H9 (cell line): ENCODE data around the gene FEZ2. TPM values are rescaled to one million over a fixed set of nuclear protein-coding genes. Genes with fewer than 3 reads are reported as not detected.

ENCODE experiments used
- DNase-seq: peaks from one replicate; pipeline ENCODE4 v3.0.0-alpha.2; 2017
- H2AFZ ChIP-seq: one replicate; pipeline ENCODE4 v1.6.1; 2013; ENCODE audit warnings: mild to moderate bottlenecking, low read length, control low read depth, moderate library complexity
- H2AK5ac ChIP-seq: 2 replicates; pipeline ENCODE4 v1.6.1; 2013; ENCODE audit warnings: low read length, control low read depth, mixed read lengths; ENCODE audit not compliant: insufficient read length
- H2BK120ac ChIP-seq: one replicate; pipeline ENCODE4 v1.6.1; 2013; ENCODE audit warnings: low read depth, mild to moderate bottlenecking, low read length, control low read depth, inconsistent platforms; ENCODE audit not compliant: poor library complexity, severe bottlenecking
- H2BK12ac ChIP-seq: 2 replicates; pipeline ENCODE4 v1.6.1; 2013; ENCODE audit warnings: low read length, control low read depth, mixed read lengths, low read depth; ENCODE audit not compliant: insufficient read length
- H2BK15ac ChIP-seq: 2 replicates; pipeline ENCODE4 v1.6.1; 2013; ENCODE audit warnings: low read depth, low read length, control low read depth
- H2BK20ac ChIP-seq: one replicate; pipeline ENCODE4 v1.6.1; 2013; ENCODE audit warnings: low read depth, mild to moderate bottlenecking, low read length, control low read depth, inconsistent platforms; ENCODE audit not compliant: poor library complexity, severe bottlenecking
- H2BK5ac ChIP-seq: 2 replicates; pipeline ENCODE4 v1.6.1; 2013; ENCODE audit warnings: low read length, control low read depth, mixed read lengths; ENCODE audit not compliant: insufficient read length
- H3K14ac ChIP-seq: 2 replicates; pipeline ENCODE4 v1.6.1; 2013; ENCODE audit warnings: low read length, control low read depth; ENCODE audit not compliant: insufficient read depth
- H3K18ac ChIP-seq: 2 replicates; pipeline ENCODE4 v1.6.1; 2013; ENCODE audit warnings: low read depth, mild to moderate bottlenecking, mixed read lengths, low read length, control low read depth; ENCODE audit not compliant: insufficient read length
- H3K23ac ChIP-seq: 2 replicates; pipeline ENCODE4 v1.6.1; 2013; ENCODE audit warnings: low read length, control low read depth, mixed read lengths, low read depth; ENCODE audit not compliant: insufficient read length
- H3K23me2 ChIP-seq: 2 replicates; pipeline ENCODE4 v1.6.1; 2013; ENCODE audit warnings: low read depth, mild to moderate bottlenecking, mixed read lengths, low read length, control low read depth; ENCODE audit not compliant: insufficient read length, poor library complexity, severe bottlenecking
- H3K27ac ChIP-seq: 2 replicates; pipeline ENCODE4 v1.5.1; 2013; ENCODE audit warnings: low read length, control low read depth, mixed read lengths, low read depth; ENCODE audit not compliant: insufficient read length
- H3K27me3 ChIP-seq: 2 replicates; pipeline ENCODE4 v1.6.1; 2013; ENCODE audit warnings: low read length, control low read depth, inconsistent platforms; ENCODE audit not compliant: insufficient read depth
- H3K4ac ChIP-seq: 2 replicates; pipeline ENCODE4 v1.6.1; 2013; ENCODE audit warnings: low read depth, mild to moderate bottlenecking, control low read depth, inconsistent platforms, low read length, moderate library complexity
- H3K4me1 ChIP-seq: 2 replicates; pipeline ENCODE4 v1.6.1; 2013; ENCODE audit warnings: low read length, control low read depth, inconsistent platforms; ENCODE audit not compliant: insufficient read depth
- H3K4me2 ChIP-seq: 2 replicates; pipeline ENCODE4 v1.6.1; 2013; ENCODE audit warnings: low read length, control low read depth, mixed read lengths; ENCODE audit not compliant: insufficient read length, insufficient read depth
- H3K56ac ChIP-seq: 2 replicates; pipeline ENCODE4 v1.6.1; 2013; ENCODE audit warnings: low read depth, mild to moderate bottlenecking, mixed read lengths, low read length, control low read depth; ENCODE audit not compliant: insufficient read length
- H3K79me1 ChIP-seq: 2 replicates; pipeline ENCODE4 v1.6.1; 2013; ENCODE audit warnings: low read depth, mild to moderate bottlenecking, moderate library complexity, low read length, control low read depth, inconsistent platforms; ENCODE audit not compliant: insufficient read depth, poor library complexity, severe bottlenecking
- H3K79me2 ChIP-seq: 2 replicates; pipeline ENCODE4 v1.6.1; 2013; ENCODE audit warnings: low read length, control low read depth, inconsistent platforms; ENCODE audit not compliant: insufficient read depth
- H3K9ac ChIP-seq: 2 replicates; pipeline ENCODE4 v1.6.1; 2013; ENCODE audit warnings: low read length, control low read depth, mixed read lengths; ENCODE audit not compliant: insufficient read length; ENCODE audit errors: extremely low read depth
- H3K9me3 ChIP-seq: one replicate; pipeline ENCODE4 v1.6.1; 2013; ENCODE audit warnings: low read depth, low read length, inconsistent platforms; ENCODE audit not compliant: control insufficient read depth
- H3T11ph ChIP-seq: one replicate; pipeline ENCODE4 v1.6.1; 2013; ENCODE audit warnings: mild to moderate bottlenecking, low read length, control low read depth, inconsistent platforms
- H4K20me1 ChIP-seq: one replicate; pipeline ENCODE4 v1.6.1; 2013; ENCODE audit not compliant: control insufficient read depth, insufficient read length, insufficient read depth
- H4K5ac ChIP-seq: 2 replicates; pipeline ENCODE4 v1.6.1; 2013; ENCODE audit warnings: low read depth, mild to moderate bottlenecking, mixed read lengths, low read length, control low read depth; ENCODE audit not compliant: insufficient read length
- H4K8ac ChIP-seq: replicated peaks from 2 replicates; pipeline ENCODE4 v1.6.1; 2013; ENCODE audit warnings: low read length, control low read depth, mixed read lengths, low read depth; ENCODE audit not compliant: insufficient read length
- H4K91ac ChIP-seq: 2 replicates; pipeline ENCODE4 v1.6.1; 2013; ENCODE audit warnings: low read depth, mild to moderate bottlenecking, moderate library complexity, mixed read lengths, low read length, control low read depth; ENCODE audit not compliant: insufficient read length
- H3K27ac Mint-ChIP-seq, 3 experiments: 2 replicates in 2 of 3; 3 replicates in 1 of 3; pipeline ENCODE4 v1.8.0; 2020 to 2021; ENCODE audit warnings: mixed read lengths in 3 of 3, mild to moderate bottlenecking in 1 of 3, moderate library complexity in 1 of 3
- H3K27me3 Mint-ChIP-seq: 2 replicates; pipeline ENCODE4 v1.8.0; 2021; ENCODE audit warnings: low read depth, mild to moderate bottlenecking, moderate library complexity, mixed read lengths
- H3K36me3 Mint-ChIP-seq, 3 experiments: 2 replicates in 2 of 3; 3 replicates in 1 of 3; pipeline ENCODE4 v1.8.0; 2020 to 2021; ENCODE audit warnings: low read depth in 3 of 3, mixed read lengths in 3 of 3; ENCODE audit not compliant: insufficient read depth in 1 of 3
- H3K4me1 Mint-ChIP-seq, 2 experiments: 2 replicates each; pipeline ENCODE4 v1.8.0; 2020; ENCODE audit warnings: mixed read lengths in 2 of 2
- H3K4me3 Mint-ChIP-seq, 2 experiments: 2 replicates in 1 of 2; 3 replicates in 1 of 2; pipeline ENCODE4 v1.8.0; 2020 to 2021; ENCODE audit warnings: mild to moderate bottlenecking in 2 of 2, mixed read lengths in 2 of 2, moderate library complexity in 1 of 2
- H3K9me3 Mint-ChIP-seq, 2 experiments: 2 replicates in 1 of 2; 3 replicates in 1 of 2; pipeline ENCODE4 v1.8.0; 2020; ENCODE audit warnings: mild to moderate bottlenecking in 2 of 2, mixed read lengths in 2 of 2, moderate library complexity in 1 of 2
- WGBS: extraction: QIAGEN DNeasy Blood & Tissue Kit; methylation state at CpG from one replicate; pipeline ENCODE4 v1.1.7; 2013; ENCODE audit warnings: missing lambda C conversion rate, low lambda C conversion rate, mixed read lengths; ENCODE audit not compliant: insufficient read length; ENCODE audit errors: extremely low coverage; 5-methylcytosine and 5-hydroxymethylcytosine counted together
- total RNA-seq: library from RNA; stranded (reverse); gene quantifications from 2 replicates; pipeline ENCODE4 v1.2.1, GENCODE V29; 2021
- TF ChIP-seq, protein P1 (sequence below): fragments of 200-600 bp; sonication (generic); conservative IDR thresholded peaks from 3 replicates; pipeline ENCODE4 v1.8.0; 2021; ENCODE audit warnings: antibody characterized with exemption, mild to moderate bottlenecking

FEZ2 gene
- total RNA-seq, 1 experiment from 2014 or later = 27.7 TPM

DNA sequence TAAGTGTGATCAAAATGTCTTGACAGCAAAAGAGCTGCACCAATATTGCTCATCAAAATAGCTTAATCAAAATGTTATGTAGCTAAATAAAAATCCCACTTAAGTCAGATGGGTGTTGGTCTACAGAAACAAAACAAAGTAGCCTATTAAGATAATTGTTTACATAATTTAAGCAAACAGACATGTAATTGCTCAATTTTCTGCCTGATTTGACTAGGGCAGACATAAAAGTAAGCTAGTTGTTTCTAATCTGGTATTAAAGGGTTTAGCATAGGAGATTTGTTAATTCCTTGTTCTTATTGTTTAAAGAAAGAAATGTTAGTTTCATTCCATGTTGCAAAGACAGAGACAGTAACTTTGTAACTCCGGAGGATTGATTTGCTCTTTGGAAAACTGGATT lies 11.5 kb upstream of the FEZ2 start:
- no peaks in the 10 kb centered on the region for H3K27me3 ChIP-seq
- no peaks in the 10 kb centered on the region; the same call in 1 of the 2 replicates for H3K4me1 ChIP-seq
- Mint-ChIP-seq H3K4me1 (peaks cover 24 to 27% of the 10 kb centered on the region in 2 experiments), H3K27ac (no peak overlapping the region), H3K4me3 (no peak overlapping the region), H3K27me3 (peaks cover 3% of the 10 kb centered on the region; the same call in 1 of the 2 replicates), H3K36me3 (no peaks in the 10 kb centered on the region; a peak in 1 of 7 replicates), H3K9me3 (no peaks in the 10 kb centered on the region)
- no peak overlapping the region for H3K23ac ChIP-seq
- H3K4me2 ChIP-seq = no peak overlapping the region
- H2BK120ac ChIP-seq = no peak overlapping the region
- no peaks in the 10 kb centered on the region for H3K23me2 ChIP-seq
- no peak for DNase-seq
- no peak overlapping the region for H2BK20ac ChIP-seq
- no peak overlapping the region for H3K14ac ChIP-seq
- H2AFZ ChIP-seq = no peak overlapping the region
- H2AK5ac ChIP-seq = no peak overlapping the region
- no peak overlapping the region for H3K4ac ChIP-seq
- H4K91ac ChIP-seq = no peak overlapping the region
- no peak overlapping the region for H3T11ph ChIP-seq
- H3K18ac ChIP-seq = no peak overlapping the region
- no peak overlapping the region for H3K27ac ChIP-seq
- no CpG with 5 or more reads among the region's 1 CpG for WGBS
- H4K20me1 ChIP-seq = no peaks in the 10 kb centered on the region
- no peaks in the 10 kb centered on the region for H3K9me3 ChIP-seq
- H4K8ac ChIP-seq = no peak overlapping the region
- no peak overlapping the region for H3K9ac ChIP-seq
- no peak overlapping the region for H3K56ac ChIP-seq
- no peak overlapping the region for H2BK12ac ChIP-seq
- no peaks in the 10 kb centered on the region for H3K79me2 ChIP-seq
- H2BK15ac ChIP-seq = no peak overlapping the region
- TF ChIP-seq, protein P1, sequence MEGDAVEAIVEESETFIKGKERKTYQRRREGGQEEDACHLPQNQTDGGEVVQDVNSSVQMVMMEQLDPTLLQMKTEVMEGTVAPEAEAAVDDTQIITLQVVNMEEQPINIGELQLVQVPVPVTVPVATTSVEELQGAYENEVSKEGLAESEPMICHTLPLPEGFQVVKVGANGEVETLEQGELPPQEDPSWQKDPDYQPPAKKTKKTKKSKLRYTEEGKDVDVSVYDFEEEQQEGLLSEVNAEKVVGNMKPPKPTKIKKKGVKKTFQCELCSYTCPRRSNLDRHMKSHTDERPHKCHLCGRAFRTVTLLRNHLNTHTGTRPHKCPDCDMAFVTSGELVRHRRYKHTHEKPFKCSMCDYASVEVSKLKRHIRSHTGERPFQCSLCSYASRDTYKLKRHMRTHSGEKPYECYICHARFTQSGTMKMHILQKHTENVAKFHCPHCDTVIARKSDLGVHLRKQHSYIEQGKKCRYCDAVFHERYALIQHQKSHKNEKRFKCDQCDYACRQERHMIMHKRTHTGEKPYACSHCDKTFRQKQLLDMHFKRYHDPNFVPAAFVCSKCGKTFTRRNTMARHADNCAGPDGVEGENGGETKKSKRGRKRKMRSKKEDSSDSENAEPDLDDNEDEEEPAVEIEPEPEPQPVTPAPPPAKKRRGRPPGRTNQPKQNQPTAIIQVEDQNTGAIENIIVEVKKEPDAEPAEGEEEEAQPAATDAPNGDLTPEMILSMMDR = no peak
- H3K79me1 ChIP-seq = no peaks in the 10 kb centered on the region
- H4K5ac ChIP-seq = no peak overlapping the region
- no peak overlapping the region for H2BK5ac ChIP-seq
